HG02759 (cell line): ENCODE data around the gene HES7.

Experiments used
- ATAC-seq: cut with Tn5 transposase; IDR thresholded peaks from one replicate; pipeline ENCODE4 v1.9.1; 2021; ENCODE audit warnings: mild to moderate bottlenecking, moderate library complexity; ENCODE audit not compliant: unreplicated experiment

Gene HES7

DNA sequence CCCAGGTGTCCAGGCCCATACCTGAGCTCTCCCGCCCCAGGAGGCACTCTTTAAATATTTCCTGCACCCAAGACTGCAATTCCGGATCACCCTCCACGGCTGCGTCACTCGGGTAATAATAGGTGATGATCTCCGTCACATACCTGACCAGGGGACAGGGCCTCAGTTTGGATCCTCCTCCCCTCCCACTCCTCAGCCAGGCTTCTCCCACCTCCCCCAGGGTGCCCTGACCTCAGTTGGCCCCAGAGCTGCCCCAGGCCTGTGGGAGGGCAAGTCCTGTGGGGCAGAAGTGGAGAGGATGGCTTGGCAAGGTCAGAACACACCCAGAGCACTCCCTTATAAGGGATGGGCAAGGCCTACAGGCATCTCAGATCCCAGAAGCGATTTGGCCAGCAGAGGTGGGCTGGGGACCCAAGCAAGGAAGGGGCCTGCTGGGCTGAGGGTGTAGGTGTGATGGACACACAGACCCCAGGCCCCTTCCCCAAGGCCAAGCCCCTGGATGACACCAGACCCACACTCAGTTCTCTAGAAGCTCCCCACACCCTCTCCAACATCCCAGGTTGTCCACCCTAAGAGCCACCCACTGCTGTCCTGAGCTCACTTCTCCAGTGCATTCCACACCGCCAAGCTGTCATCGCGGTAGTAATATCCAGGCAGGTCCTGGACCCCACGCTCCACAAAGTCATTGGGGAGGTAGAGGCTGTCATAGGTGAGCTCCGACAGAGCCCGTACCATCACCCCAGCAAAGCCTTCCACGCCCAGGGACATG, 48.1 kb downstream of the HES7 start:
- no peak for ATAC-seq

- no peak for ATAC-seq
These were observed 48.8 kb downstream of the HES7 start for GRCh38 chr17:8075081-8075480.

- no peak for ATAC-seq
These were observed 49.4 kb downstream of the HES7 start for GRCh38 chr17:8074554-8074953.

- no peak for ATAC-seq
These were observed 50.0 kb downstream of the HES7 start for GRCh38 chr17:8073627-8074484.

GRCh38 chr17:8072729-8073461, 51.0 kb downstream of the HES7 start:
- no peak for ATAC-seq

DNA sequence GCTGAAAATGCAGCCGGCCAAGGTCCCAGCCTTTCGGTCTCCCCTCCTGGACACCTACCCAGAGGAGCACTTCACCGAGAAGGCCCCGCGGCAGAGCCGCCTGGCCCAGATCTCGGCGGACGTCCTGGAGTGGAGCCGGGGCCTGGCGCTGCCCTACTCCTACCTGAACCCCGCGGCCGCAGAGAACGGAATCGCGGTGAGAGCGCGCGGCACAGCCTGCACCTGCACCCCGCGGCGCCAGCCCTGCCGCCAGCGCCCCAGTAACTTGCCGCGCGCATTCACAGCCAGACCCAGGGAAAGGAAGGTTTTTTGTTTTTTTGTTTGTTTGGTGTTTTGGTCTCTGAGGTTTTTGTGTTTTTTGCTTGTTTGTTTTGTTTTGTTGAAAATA, 51.6 kb downstream of the HES7 start:
- ATAC-seq = no peak

GRCh38 chr17:8071496-8071895, 52.4 kb downstream of the HES7 start:
- ATAC-seq = no peak
